Endothelial cell of umbilical vein (primary cell): ENCODE data around the gene GPR162. TPM values are rescaled to one million over a fixed set of nuclear protein-coding genes. Genes with fewer than 3 reads are reported as not detected.

ENCODE experiments used
- BruUV-seq: library from RNA; stranded (reverse); fragments of 400-500 nt; replicated peaks from 2 replicates; lab custom pipeline; 2021; lab: Mats Ljungman, UMichigan
- CTCF ChIA-PET: fragments of 300-600, 350-600 bp; sonication (Branson Sonifier 250); formaldehyde crosslinking; loops from one replicate; lab custom pipeline; 2021; ENCODE audit warnings: antibody characterized with exemption, inconsistent platforms; lab: Charles Lee
- POLR2A ChIA-PET: fragments of 300-600, 350-600 bp; sonication (Branson Sonifier 250); formaldehyde crosslinking; loops from one replicate; lab custom pipeline; 2021; ENCODE audit warnings: antibody characterized with exemption, inconsistent platforms; lab: Charles Lee
- DNase-seq: peaks from one replicate; pipeline ENCODE4 v3.0.0-alpha.2; 2011; ENCODE audit warnings: low read depth, low spot score
- FAIRE-seq: peaks from 2 replicates; lab custom pipeline; 2011; peaks lifted over from hg19 to GRCh38; lab: Jason Lieb, UNC
- H2AFZ ChIP-seq: 2 replicates; pipeline ENCODE4 v1.6.0; 2012; ENCODE audit warnings: low read depth, low read length, control low read depth, inconsistent platforms
- H3K27ac ChIP-seq: 2 replicates; pipeline ENCODE4 v1.5.1; 2011; ENCODE audit warnings: low read depth, mild to moderate bottlenecking, control low read depth, low read length, moderate library complexity; ENCODE audit not compliant: insufficient read depth
- H3K27me3 ChIP-seq, 2 experiments: 2 replicates each; pipeline versions ENCODE4 v1.6.0 to v1.6.1; 2011; ENCODE audit warnings: low read length in 2 of 2, mixed read lengths in 1 of 2; ENCODE audit not compliant: control insufficient read depth in 2 of 2, insufficient read depth in 2 of 2
- H3K36me3 ChIP-seq, 2 experiments: 2 replicates in 1 of 2; 3 replicates in 1 of 2; pipeline ENCODE4 v1.5.1; 2011; ENCODE audit warnings: low read length in 2 of 2, mild to moderate bottlenecking in 1 of 2, moderate library complexity in 1 of 2; ENCODE audit not compliant: control insufficient read depth in 2 of 2, insufficient read depth in 2 of 2; ENCODE audit errors: extremely low read depth in 1 of 2
- H3K4me1 ChIP-seq: 3 replicates; pipeline ENCODE4 v1.5.1; 2011; ENCODE audit warnings: mild to moderate bottlenecking, low read length; ENCODE audit not compliant: control insufficient read depth, insufficient read depth; ENCODE audit errors: extremely low read depth
- H3K4me2 ChIP-seq: 2 replicates; pipeline ENCODE4 v1.6.1; 2011; ENCODE audit warnings: low read length, control low read depth, mixed read lengths; ENCODE audit not compliant: insufficient read depth
- H3K4me3 ChIP-seq, 3 experiments: fragments of 200-600 bp in 1 of 3; sonication (generic), shearing (Covaris generic) in 1 of 3; replicated peaks in 1 of 3; 2 replicates each; pipeline ENCODE4 v1.5.1; 2011 to 2016; ENCODE audit warnings: control low read depth in 3 of 3, low read length in 3 of 3, mild to moderate bottlenecking in 2 of 3, inconsistent platforms in 1 of 3, low read depth in 1 of 3, moderate library complexity in 1 of 3; ENCODE audit not compliant: insufficient read depth in 1 of 3
- H3K79me2 ChIP-seq: 2 replicates; pipeline ENCODE4 v1.6.0; 2012; ENCODE audit warnings: low read length, inconsistent platforms; ENCODE audit not compliant: control insufficient read depth, insufficient read depth
- H3K9ac ChIP-seq: replicated peaks from 2 replicates; pipeline ENCODE3; 2011; ENCODE audit warnings: low read length, control low read depth; ENCODE audit not compliant: insufficient read depth; ENCODE audit errors: extremely low read depth
- H3K9me1 ChIP-seq: replicated peaks from 3 replicates; pipeline ENCODE4 v1.6.0; 2011; ENCODE audit warnings: mild to moderate bottlenecking, low read length; ENCODE audit not compliant: control insufficient read depth, insufficient read depth; ENCODE audit errors: extremely low read depth
- H3K9me3 ChIP-seq: replicated peaks from 2 replicates; pipeline ENCODE4 v1.5.1; 2012; ENCODE audit warnings: low read length, inconsistent platforms; ENCODE audit not compliant: control insufficient read depth, insufficient read depth
- H4K20me1 ChIP-seq: replicated peaks from 2 replicates; pipeline ENCODE3; 2011; ENCODE audit warnings: mild to moderate bottlenecking, low read length; ENCODE audit not compliant: control insufficient read depth, insufficient read depth; ENCODE audit errors: extremely low read depth
- CTCF ChIP-seq, 2 donors: IDR thresholded peaks; 1 replicate in 1 of 2; 2 replicates in 1 of 2; pipeline ENCODE4 v1.5.1; 2011; ENCODE audit warnings: low read length in 2 of 2, mild to moderate bottlenecking in 2 of 2, moderate library complexity in 2 of 2, control low read depth in 1 of 2, inconsistent platforms in 1 of 2, low read depth in 1 of 2; ENCODE audit not compliant: insufficient read depth in 1 of 2; ENCODE audit errors: extremely low read depth in 1 of 2
- EZH2 ChIP-seq: IDR thresholded peaks from 2 replicates; pipeline ENCODE4 v1.6.1; 2012; ENCODE audit warnings: borderline replicate concordance, low read depth, mild to moderate bottlenecking, moderate library complexity, low read length, inconsistent platforms; ENCODE audit not compliant: severe bottlenecking
- FOS ChIP-seq: IDR thresholded peaks from 2 replicates; pipeline ENCODE4 v1.6.1; 2011; ENCODE audit warnings: mild to moderate bottlenecking, low read length, moderate library complexity, borderline replicate concordance; ENCODE audit not compliant: insufficient read depth
- GATA2 ChIP-seq: IDR thresholded peaks from 2 replicates; pipeline ENCODE4 v1.7.0; 2011; ENCODE audit warnings: low read depth, mild to moderate bottlenecking, moderate library complexity, mixed read lengths, low read length; ENCODE audit not compliant: insufficient read length, insufficient read depth
- JUN ChIP-seq: IDR thresholded peaks from 2 replicates; pipeline ENCODE4 v1.6.1; 2011; ENCODE audit warnings: borderline replicate concordance, low read depth; ENCODE audit not compliant: insufficient read length, insufficient read depth
- MAX ChIP-seq: IDR thresholded peaks from 2 replicates; pipeline ENCODE4 v1.6.1; 2011; ENCODE audit not compliant: insufficient read depth, insufficient read length
- MYC ChIP-seq: IDR thresholded peaks from one replicate; pipeline ENCODE4 v1.6.1; 2011; ENCODE audit warnings: mild to moderate bottlenecking, low read depth, low read length
- POLR2A ChIP-seq: IDR thresholded peaks from 2 replicates; pipeline ENCODE4 v1.6.1; 2012; ENCODE audit warnings: low read depth, mild to moderate bottlenecking, control low read depth, low read length
- POLR2AphosphoS5 ChIP-seq: IDR thresholded peaks from 2 replicates; pipeline ENCODE4 v1.6.1; 2012; ENCODE audit warnings: low read depth, mild to moderate bottlenecking, control low read depth, low read length, moderate library complexity; ENCODE audit not compliant: insufficient read depth
- dilution Hi-C: fragments of 300-500 bp; cut with MboI; formaldehyde crosslinking; loops from one replicate; pipeline ENCODE4 v1.15.0; 2019; ENCODE audit warnings: low sequenced_read_pairs; ENCODE audit not compliant: extremely low pct_ligation_motif_present
- intact Hi-C: fragments of 100-400 bp; cut with micrococcal nuclease; formaldehyde crosslinking; loops from one replicate; pipeline ENCODE4 v1.10.0; 2022
- polyA plus RNA-seq, 4 experiments: library from polyadenylated mRNA; depleted of rRNA in 3 of 4; stranded (reverse) in 3 of 4; unstranded in 1 of 4; fragments of >200 nt; gene quantifications; 2 replicates each; pipeline versions ENCODE4 v1.2.1 to v1.2.3, GENCODE V29; 2011 to 2012; ENCODE audit warnings: missing spikeins in 1 of 4
- total RNA-seq: library from RNA; stranded (reverse); gene quantifications from 2 replicates; pipeline ENCODE4 v1.2.3, GENCODE V29; 2021

The GPR162 gene
- total and polyA plus RNA-seq, 2 donors (not counting 3 experiments of a cell fraction or from before 2014, with no cell fraction given), result 9.7 to 13.7 TPM

GRCh38 chr12:6843118-6843902, 21.7 kb downstream of the GPR162 start:
- H2AFZ ChIP-seq, result no peak overlapping the region
- H3K4me1 ChIP-seq, result no peaks in the 10 kb centered on the region
- H3K4me2 ChIP-seq, result no peak overlapping the region
- H3K27me3 ChIP-seq, result no peaks in the 10 kb centered on the region
- CTCF ChIA-PET, result no interaction called here
- no peaks in the 10 kb centered on the region for H4K20me1 ChIP-seq
- DNase-seq (no peak), FAIRE-seq (no peak)
- no peak overlapping the region for H3K9ac ChIP-seq
- TF ChIP-seq POLR2AphosphoS5 (no peak), FOS (no peak), GATA2 (no peak), CTCF (IDR thresholded peaks at IDR 0.05; ENCODE audit: extremely low read depth in 1 of 2, insufficient read depth in 1 of 2, low read depth in 1 of 2, low read length in 2 of 2) (no peak), MYC (no peak), POLR2A (no peak), JUN (no peak), EZH2 (no peak), MAX (no peak)
- no peaks in the 10 kb centered on the region for H3K9me3 ChIP-seq
- BruUV-seq, result no TSS peak
- H3K36me3 ChIP-seq, result peaks cover 5 to 62% of the 10 kb centered on the region in 2 experiments
- POLR2A ChIA-PET, result interaction anchor here (1.2 kb wide), 1 partner anchor 9 kb away, joined by 3 read pairs; the partner anchor contains the start of gene USP5
- H3K9me1 ChIP-seq, result no peaks in the 10 kb centered on the region
- H3K27ac ChIP-seq, result no peak overlapping the region
- intact Hi-C loops (no loop called here), dilution Hi-C loops (no loop called here)
- no peak overlapping the region for H3K4me3 ChIP-seq
- H3K79me2 ChIP-seq, result no peaks in the 10 kb centered on the region
